ENCODE measurements around the gene APBA2. TPM values are rescaled to one million over a fixed set of nuclear protein-coding genes. Genes with fewer than 3 reads are reported as not detected.

APBA2 gene
- total RNA-seq, 5 donors from 2014 or later (not counting 1 experiment from before 2014, with no cell fraction given) = 78.9 to 118 (median 94.9) TPM

DNA sequence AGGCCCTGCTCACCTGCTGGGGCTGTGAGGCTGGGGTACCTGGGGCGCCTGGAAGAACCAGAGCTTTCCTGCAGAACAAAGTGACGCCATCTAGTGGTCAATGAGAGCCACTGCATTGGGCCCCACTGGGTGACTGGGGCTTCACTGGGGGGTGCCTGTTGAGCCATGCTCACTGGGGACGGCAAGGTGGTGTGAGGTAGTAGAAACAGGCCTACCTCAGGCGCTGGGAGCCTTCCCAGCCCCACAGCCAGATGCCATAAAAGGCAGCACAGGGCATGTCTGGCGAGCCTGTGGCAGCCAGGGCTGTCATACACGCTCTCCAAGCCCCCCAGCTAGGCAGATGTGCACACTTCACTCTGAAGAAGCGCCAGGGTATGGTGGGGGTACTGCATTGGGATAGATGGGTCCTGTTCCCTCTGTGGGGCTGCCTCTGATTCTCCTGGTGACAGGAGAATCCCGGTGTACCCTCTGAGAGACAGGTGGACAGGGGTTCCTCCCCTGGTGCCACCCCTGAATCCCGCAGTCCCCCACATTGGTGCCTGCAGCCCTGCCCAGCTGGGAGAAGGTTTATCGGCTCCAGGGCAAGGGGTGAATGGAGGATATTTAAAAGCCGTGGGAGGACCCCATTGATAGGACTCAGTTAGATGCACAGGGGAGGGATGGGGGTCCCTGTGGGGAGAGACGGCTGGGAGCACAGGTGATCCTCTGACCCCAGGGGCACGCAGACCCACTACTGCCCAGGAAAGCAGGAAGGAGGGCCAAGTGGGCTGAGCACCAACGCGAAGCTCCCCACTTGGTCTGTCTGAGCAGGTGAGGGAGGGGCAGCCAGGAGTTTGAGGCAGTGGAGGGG is 205.1 kb downstream of the APBA2 start:
- ATAC-seq (replicated peaks in 1 of 4) (peak; percentile 31 to 54 (median 52)), DNase-seq (peak in 27 of 35 experiments; percentile 15 to 66 (median 41))
- ChIA-PET CTCF (interaction anchor here (0.6 to 1.2 kb wide), 3 partner anchors 11 to 13 kb away, joined by 3 to 4 read pairs (median 3); no protein-coding TSS in a partner anchor), POLR2A (no interaction called here)
- H3K27me3 ChIP-seq (replicated peaks in 1 of 2; ENCODE audit: control insufficient read depth in 2 of 2, extremely low read depth in 1 of 2, insufficient read depth in 2 of 2, low read length in 1 of 2) = no peaks in the 10 kb centered on the region
- H3K27ac Mint-ChIP-seq = peak overlapping the region; percentile 46 to 89
- no peak overlapping the region for H3K4me3 ChIP-seq (ENCODE audit: control insufficient read depth in 1 of 2, extremely low read depth in 1 of 2, low read length in 1 of 2)
- no peaks in the 10 kb centered on the region for H3K9me3 Mint-ChIP-seq
- 78% methylated on average over 8 of the region's 15 CpGs for WGBS (ENCODE audit: insufficient coverage)
- peaks cover 0 to 37% of the 10 kb centered on the region in 2 experiments for H3K4me1 ChIP-seq (ENCODE audit: control insufficient read depth in 1 of 2, extremely low read depth in 1 of 2, insufficient read depth in 2 of 2, low read length in 2 of 2)
- peaks cover 16 to 18% of the 10 kb centered on the region in 2 donors for H3K36me3 ChIP-seq (ENCODE audit: control insufficient read depth in 2 of 2, extremely low read depth in 1 of 2, insufficient read depth in 1 of 2, low read length in 1 of 2)
- H3K27me3 Mint-ChIP-seq = no peaks in the 10 kb centered on the region
- H3K4me1 Mint-ChIP-seq = peaks cover 31 to 40% (median 40%) of the 10 kb centered on the region in 3 donors
- peak overlapping the region in 1 of 3 donors; percentile 26 for H3K4me3 Mint-ChIP-seq
- peaks cover 13% of the 10 kb centered on the region for H3K36me3 Mint-ChIP-seq
- peak overlapping the region; percentile 56 for H3K27ac ChIP-seq (ENCODE audit: low read length)
- no peaks in the 10 kb centered on the region for H3K9me3 ChIP-seq

DNA sequence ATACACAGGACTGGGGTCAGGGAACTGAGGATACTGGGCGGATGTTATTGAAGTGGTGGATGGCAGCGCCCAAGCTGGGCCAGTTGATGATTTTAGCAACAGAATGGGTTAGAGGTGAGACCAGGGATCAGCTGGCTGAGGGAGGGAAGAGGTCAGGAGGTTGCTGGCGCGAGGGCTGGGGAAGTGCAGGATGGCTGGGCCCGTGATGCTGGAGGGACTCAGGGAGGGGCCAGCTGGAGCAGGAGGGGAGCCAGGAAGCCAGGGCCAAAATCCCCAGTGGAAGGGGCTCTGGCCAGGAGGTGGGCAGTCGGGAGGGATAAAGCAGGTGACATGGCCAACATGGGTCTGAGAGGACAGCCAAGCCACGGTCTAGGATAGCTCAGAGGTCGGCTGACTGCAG is 205.9 kb downstream of the APBA2 start:
- H3K36me3 Mint-ChIP-seq = peaks cover 12% of the 10 kb centered on the region
- DNase-seq (no peak), ATAC-seq (replicated peaks in 1 of 4) (no peak)
- Histone ChIP-seq H3K27ac (ENCODE audit: low read length) (no peak overlapping the region), H3K27me3 (replicated peaks in 1 of 2; ENCODE audit: control insufficient read depth in 2 of 2, extremely low read depth in 1 of 2, insufficient read depth in 2 of 2, low read length in 1 of 2) (no peaks in the 10 kb centered on the region), H3K36me3 (ENCODE audit: control insufficient read depth in 2 of 2, extremely low read depth in 1 of 2, insufficient read depth in 1 of 2, low read length in 1 of 2) (peaks cover 16% of the 10 kb centered on the region in 2 donors), H3K4me1 (ENCODE audit: control insufficient read depth in 1 of 2, extremely low read depth in 1 of 2, insufficient read depth in 2 of 2, low read length in 2 of 2) (peaks cover 0 to 37% of the 10 kb centered on the region in 2 experiments), H3K4me3 (ENCODE audit: control insufficient read depth in 1 of 2, extremely low read depth in 1 of 2, low read length in 1 of 2) (no peak overlapping the region), H3K9me3 (no peaks in the 10 kb centered on the region)
- 81% methylated on average over 8 of the region's 8 CpGs for WGBS (ENCODE audit: insufficient coverage)
- peaks cover 26 to 35% (median 35%) of the 10 kb centered on the region in 3 donors for H3K4me1 Mint-ChIP-seq
- no peak overlapping the region for H3K4me3 Mint-ChIP-seq
- no peaks in the 10 kb centered on the region for H3K27me3 Mint-ChIP-seq
- CTCF ChIA-PET = interaction anchor here in 1 of 2 donors (0.5 kb wide), 1 partner anchor 1536 kb away, joined by 3 read pairs; no protein-coding TSS in a partner anchor
- POLR2A ChIA-PET = no interaction called here
- no peaks in the 10 kb centered on the region for H3K9me3 Mint-ChIP-seq
- H3K27ac Mint-ChIP-seq = peak overlapping the region in 1 of 2 donors; percentile 11

DNA sequence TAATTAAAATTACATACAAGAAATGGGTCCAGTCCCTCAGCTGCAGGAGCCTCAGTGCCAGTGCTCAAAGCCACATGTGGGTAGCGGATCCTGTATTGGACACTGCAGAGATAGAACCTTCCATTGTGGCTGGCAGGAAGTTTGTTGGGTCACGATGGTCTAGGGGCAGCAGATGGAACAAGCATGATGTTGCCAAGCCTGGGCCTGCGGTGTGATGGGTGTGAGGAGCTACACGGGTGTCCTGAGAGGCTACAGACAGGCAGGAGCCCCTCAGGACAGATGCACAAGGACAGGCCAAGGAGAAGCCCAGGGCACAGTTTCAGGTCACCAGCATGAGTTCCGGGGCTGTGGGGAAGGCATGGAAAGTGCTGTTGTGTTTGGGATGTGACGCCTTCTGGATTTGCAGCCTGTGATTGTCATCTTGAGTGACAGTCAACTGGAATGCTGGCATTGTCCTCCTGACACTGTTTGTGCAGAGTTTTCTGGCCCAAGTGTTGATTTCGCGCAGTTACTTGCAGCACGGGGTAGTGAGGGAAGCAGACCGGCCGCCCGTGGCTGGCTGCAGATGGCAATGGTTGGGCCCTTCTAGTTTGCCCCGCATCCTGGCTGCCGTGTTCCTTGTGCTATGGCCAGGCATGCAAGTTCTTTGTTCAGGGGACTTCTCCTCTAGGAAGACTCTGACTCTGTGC is 206.7 kb downstream of the APBA2 start:
- Mint-ChIP-seq H3K36me3 (peaks cover 15% of the 10 kb centered on the region), H3K27ac (no peak overlapping the region), H3K4me3 (no peak overlapping the region), H3K9me3 (no peaks in the 10 kb centered on the region), H3K4me1 (peaks cover 23 to 28% (median 28%) of the 10 kb centered on the region in 3 donors), H3K27me3 (no peaks in the 10 kb centered on the region)
- Histone ChIP-seq H3K4me3 (ENCODE audit: control insufficient read depth in 1 of 2, extremely low read depth in 1 of 2, low read length in 1 of 2) (no peak overlapping the region), H3K27me3 (replicated peaks in 1 of 2; ENCODE audit: control insufficient read depth in 2 of 2, extremely low read depth in 1 of 2, insufficient read depth in 2 of 2, low read length in 1 of 2) (no peaks in the 10 kb centered on the region), H3K9me3 (no peaks in the 10 kb centered on the region), H3K27ac (ENCODE audit: low read length) (no peak overlapping the region), H3K4me1 (ENCODE audit: control insufficient read depth in 1 of 2, extremely low read depth in 1 of 2, insufficient read depth in 2 of 2, low read length in 2 of 2) (peaks cover 0 to 33% of the 10 kb centered on the region in 2 experiments), H3K36me3 (ENCODE audit: control insufficient read depth in 2 of 2, extremely low read depth in 1 of 2, insufficient read depth in 1 of 2, low read length in 1 of 2) (peaks cover 18% of the 10 kb centered on the region in 2 donors)
- POLR2A ChIA-PET = no interaction called here
- WGBS (ENCODE audit: insufficient coverage) = 94% methylated on average over 14 of the region's 14 CpGs
- CTCF ChIA-PET = interaction anchor here in 1 of 2 donors (0.5 kb wide), 1 partner anchor 1535 kb away, joined by 3 read pairs; no protein-coding TSS in a partner anchor
- ATAC-seq (replicated peaks in 1 of 4) (no peak), DNase-seq (no peak)

DNA sequence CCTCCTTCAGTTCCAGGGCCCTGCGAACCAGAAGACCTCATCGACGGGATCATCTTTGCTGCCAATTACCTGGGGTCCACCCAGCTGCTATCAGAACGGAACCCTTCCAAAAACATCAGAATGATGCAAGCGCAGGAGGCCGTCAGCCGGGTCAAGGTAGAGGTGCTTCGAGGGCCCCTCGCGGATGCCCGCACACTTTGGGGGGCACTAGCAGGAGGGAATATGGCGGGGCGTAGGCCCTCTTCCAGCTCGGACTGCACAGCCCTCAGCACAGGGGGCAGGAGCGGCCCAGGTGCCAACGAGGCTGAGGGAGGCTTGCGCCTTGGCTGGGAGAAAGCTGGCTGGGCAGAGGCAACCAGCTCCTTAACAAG is 207.3 kb downstream of the APBA2 start:
- no peak overlapping the region for H3K4me3 ChIP-seq (ENCODE audit: control insufficient read depth in 1 of 2, extremely low read depth in 1 of 2, low read length in 1 of 2)
- DNase-seq (no peak), ATAC-seq (replicated peaks in 1 of 4) (no peak)
- H3K4me1 ChIP-seq (ENCODE audit: control insufficient read depth in 1 of 2, extremely low read depth in 1 of 2, insufficient read depth in 2 of 2, low read length in 2 of 2) = peaks cover 0 to 28% of the 10 kb centered on the region in 2 experiments
- peaks cover 15% of the 10 kb centered on the region for H3K36me3 Mint-ChIP-seq
- H3K9me3 Mint-ChIP-seq = no peaks in the 10 kb centered on the region
- ChIA-PET POLR2A (no interaction called here), CTCF (no interaction called here)
- H3K27me3 ChIP-seq (replicated peaks in 1 of 2; ENCODE audit: control insufficient read depth in 2 of 2, extremely low read depth in 1 of 2, insufficient read depth in 2 of 2, low read length in 1 of 2) = no peaks in the 10 kb centered on the region
- 98% methylated on average over 16 of the region's 17 CpGs for WGBS (ENCODE audit: insufficient coverage)
- H3K4me3 Mint-ChIP-seq = no peak overlapping the region
- H3K4me1 Mint-ChIP-seq = peaks cover 17 to 23% (median 23%) of the 10 kb centered on the region in 3 donors
- no peaks in the 10 kb centered on the region for H3K27me3 Mint-ChIP-seq
- H3K36me3 ChIP-seq (ENCODE audit: control insufficient read depth in 2 of 2, extremely low read depth in 1 of 2, insufficient read depth in 1 of 2, low read length in 1 of 2) = peaks cover 18 to 24% of the 10 kb centered on the region in 2 donors
- H3K27ac Mint-ChIP-seq = no peak overlapping the region
- H3K9me3 ChIP-seq = no peaks in the 10 kb centered on the region
- no peak overlapping the region for H3K27ac ChIP-seq (ENCODE audit: low read length)

DNA sequence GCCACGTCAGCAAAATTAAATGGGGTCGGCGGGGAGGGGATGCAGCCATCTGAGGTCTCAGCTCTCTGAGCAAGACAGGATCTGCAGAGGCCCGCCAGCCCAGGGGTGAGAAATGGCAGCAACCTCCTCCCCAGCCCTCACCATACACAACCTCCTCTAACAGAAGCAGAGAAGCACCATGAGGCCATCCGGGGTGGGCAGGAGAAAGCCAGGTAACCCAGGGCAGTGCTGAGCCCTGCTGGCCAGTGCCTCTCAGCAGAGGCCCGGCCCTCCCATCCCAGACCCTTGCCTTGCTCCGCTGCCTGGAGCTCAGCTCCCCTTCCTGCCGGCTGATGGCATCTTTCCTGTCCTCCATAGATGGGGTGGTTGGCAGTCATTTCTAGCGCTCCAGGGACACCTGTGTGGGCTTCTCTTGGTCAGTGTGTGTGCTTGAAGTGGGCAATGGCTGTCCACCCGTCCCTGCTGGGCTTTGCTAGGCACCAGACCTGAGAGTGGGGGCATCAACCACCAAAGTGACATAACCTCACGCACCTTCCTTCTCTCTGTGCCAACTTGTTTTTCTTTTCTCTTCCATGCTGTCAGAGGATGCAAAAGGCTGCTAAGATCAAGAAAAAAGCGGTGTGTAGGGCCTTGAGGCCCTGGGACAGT is 208.0 kb downstream of the APBA2 start:
- no peaks in the 10 kb centered on the region for H3K27me3 ChIP-seq (replicated peaks in 1 of 2; ENCODE audit: control insufficient read depth in 2 of 2, extremely low read depth in 1 of 2, insufficient read depth in 2 of 2, low read length in 1 of 2)
- no peak overlapping the region for H3K27ac ChIP-seq (ENCODE audit: low read length)
- CTCF ChIA-PET = interaction anchor here (0.6 to 0.9 kb wide), 2 partner anchors 10 to 192 kb away, joined by 3 to 4 read pairs; no protein-coding TSS in a partner anchor
- POLR2A ChIA-PET = no interaction called here
- H3K9me3 Mint-ChIP-seq = no peaks in the 10 kb centered on the region
- H3K4me3 ChIP-seq (ENCODE audit: control insufficient read depth in 1 of 2, extremely low read depth in 1 of 2, low read length in 1 of 2) = no peak overlapping the region
- H3K36me3 Mint-ChIP-seq = peaks cover 15% of the 10 kb centered on the region
- WGBS (ENCODE audit: insufficient coverage) = 80% methylated on average over 2 of the region's 12 CpGs
- peaks cover 18 to 26% of the 10 kb centered on the region in 2 donors for H3K36me3 ChIP-seq (ENCODE audit: control insufficient read depth in 2 of 2, extremely low read depth in 1 of 2, insufficient read depth in 1 of 2, low read length in 1 of 2)
- peaks cover 0 to 20% of the 10 kb centered on the region in 2 experiments for H3K4me1 ChIP-seq (ENCODE audit: control insufficient read depth in 1 of 2, extremely low read depth in 1 of 2, insufficient read depth in 2 of 2, low read length in 2 of 2)
- no peaks in the 10 kb centered on the region for H3K9me3 ChIP-seq
- no peak overlapping the region for H3K27ac Mint-ChIP-seq
- no peak for DNase-seq
- no peak overlapping the region for H3K4me3 Mint-ChIP-seq
- H3K27me3 Mint-ChIP-seq = no peaks in the 10 kb centered on the region
- ATAC-seq (replicated peaks in 1 of 4) = no peak
- peaks cover 10 to 15% (median 15%) of the 10 kb centered on the region in 3 donors for H3K4me1 Mint-ChIP-seq

DNA sequence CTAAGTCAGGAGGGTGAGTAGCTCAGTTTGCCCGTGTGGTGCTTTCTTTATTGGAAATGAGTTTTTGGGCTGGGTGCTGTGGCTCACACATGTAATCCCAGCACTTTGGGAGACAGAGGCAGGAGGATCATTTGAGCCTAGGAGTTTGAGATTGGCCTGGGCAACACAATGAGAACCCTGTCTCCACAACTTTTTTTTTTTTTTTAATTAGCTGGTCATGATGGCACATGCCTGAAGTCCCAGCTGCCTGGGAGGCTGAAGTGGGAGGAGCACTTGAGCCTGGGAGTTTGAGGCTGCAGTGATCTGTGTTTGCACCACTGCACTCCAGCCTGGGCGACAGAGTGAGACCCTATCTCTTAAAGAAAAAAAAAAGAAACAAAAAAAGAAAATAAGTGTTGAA is 208.9 kb downstream of the APBA2 start:
- no peak overlapping the region for H3K4me3 Mint-ChIP-seq
- no peaks in the 10 kb centered on the region for H3K27me3 Mint-ChIP-seq
- Histone ChIP-seq H3K9me3 (no peaks in the 10 kb centered on the region), H3K4me3 (ENCODE audit: control insufficient read depth in 1 of 2, extremely low read depth in 1 of 2, low read length in 1 of 2) (no peak overlapping the region), H3K27ac (ENCODE audit: low read length) (no peak overlapping the region), H3K27me3 (replicated peaks in 1 of 2; ENCODE audit: control insufficient read depth in 2 of 2, extremely low read depth in 1 of 2, insufficient read depth in 2 of 2, low read length in 1 of 2) (no peaks in the 10 kb centered on the region), H3K4me1 (ENCODE audit: control insufficient read depth in 1 of 2, extremely low read depth in 1 of 2, insufficient read depth in 2 of 2, low read length in 2 of 2) (peaks cover 0 to 12% of the 10 kb centered on the region in 2 experiments), H3K36me3 (ENCODE audit: control insufficient read depth in 2 of 2, extremely low read depth in 1 of 2, insufficient read depth in 1 of 2, low read length in 1 of 2) (peaks cover 21 to 31% of the 10 kb centered on the region in 2 donors)
- H3K27ac Mint-ChIP-seq = no peak overlapping the region
- WGBS (ENCODE audit: insufficient coverage) = no CpG with 5 or more reads among the region's 2 CpGs
- DNase-seq (no peak), ATAC-seq (replicated peaks in 1 of 4) (no peak)
- CTCF ChIA-PET = interaction anchor here (0.6 to 0.9 kb wide), 3 partner anchors 9 to 920 kb away, joined by 3 to 4 read pairs (median 3); no protein-coding TSS in a partner anchor
- POLR2A ChIA-PET = no interaction called here
- H3K9me3 Mint-ChIP-seq = no peaks in the 10 kb centered on the region
- H3K36me3 Mint-ChIP-seq = peaks cover 15% of the 10 kb centered on the region
- peaks cover 5 to 6% (median 6%) of the 10 kb centered on the region in 3 donors for H3K4me1 Mint-ChIP-seq
